ENCODE data around the gene EXOC3L1.

The EXOC3L1 gene

DNA sequence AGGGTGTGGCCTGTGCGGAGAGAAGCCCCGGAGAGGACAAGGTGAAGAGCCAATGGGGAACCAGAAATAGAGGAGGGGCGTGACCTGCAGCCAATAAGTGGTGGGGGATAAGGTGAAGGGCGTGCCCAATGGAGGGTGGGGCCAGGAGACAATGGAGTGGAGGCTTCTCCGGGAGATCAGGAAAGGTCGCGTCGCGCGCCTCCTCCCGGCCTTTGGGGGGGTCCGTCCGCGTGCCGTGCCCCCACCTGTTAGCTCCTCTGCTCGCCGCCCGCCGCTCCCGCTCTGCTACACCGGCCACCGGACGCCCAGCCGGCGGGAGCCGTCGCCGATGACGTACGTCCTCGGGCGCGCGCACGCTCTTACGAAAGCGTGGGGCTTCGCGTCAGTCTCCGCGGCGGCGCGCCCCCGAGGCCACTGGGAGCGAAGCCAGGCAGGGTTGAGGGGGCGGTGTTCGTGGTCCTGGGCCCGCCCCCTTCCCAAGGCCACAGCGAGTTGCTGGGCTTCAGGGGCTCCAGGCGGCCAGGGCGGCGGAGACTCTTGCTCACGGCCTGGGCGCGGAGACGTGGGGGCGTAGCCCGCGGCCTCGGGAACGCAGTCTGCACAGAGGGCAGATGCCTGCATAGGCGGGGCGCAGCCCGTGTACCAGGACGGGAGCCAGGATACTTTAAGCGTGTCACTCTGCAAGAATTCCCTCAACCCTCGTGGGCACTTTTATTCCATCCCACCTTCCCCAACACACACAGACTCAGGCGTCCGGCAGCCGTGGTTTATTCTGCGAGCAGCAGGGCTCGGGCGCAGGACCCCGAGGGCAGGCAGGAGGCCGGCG lies 6.1 kb downstream of the EXOC3L1 start, which contains the start of gene MATCAP1:
TSS of gene MATCAP1 (minus strand) at position 337 of the 826 bp plus-strand sequence. CDS start 3,353 bp downstream, outside the sequence.
- DNase-seq (ENCODE audit: extremely low read depth in 1 of 2, low read depth in 1 of 2), result peak; percentile 81 to 95

DNA sequence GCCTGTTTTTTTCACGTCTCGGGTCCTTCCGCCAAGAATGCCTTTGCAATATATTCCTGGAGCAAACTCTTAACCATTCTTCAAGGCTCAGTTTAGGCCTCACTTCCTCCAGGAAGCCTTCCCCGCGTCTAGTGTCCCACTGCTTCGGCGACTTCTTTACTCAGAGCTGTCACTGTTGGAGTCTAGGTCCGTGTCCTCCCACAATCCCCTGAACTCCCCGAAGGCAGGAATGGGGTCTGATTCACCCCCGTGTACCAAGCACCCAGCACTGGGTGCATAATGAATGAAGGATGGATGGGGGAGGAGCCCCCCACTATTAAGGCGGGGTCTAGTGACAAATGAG lies 6.7 kb downstream of the EXOC3L1 start:
- no peak for DNase-seq (ENCODE audit: extremely low read depth in 1 of 2, low read depth in 1 of 2)

DNA sequence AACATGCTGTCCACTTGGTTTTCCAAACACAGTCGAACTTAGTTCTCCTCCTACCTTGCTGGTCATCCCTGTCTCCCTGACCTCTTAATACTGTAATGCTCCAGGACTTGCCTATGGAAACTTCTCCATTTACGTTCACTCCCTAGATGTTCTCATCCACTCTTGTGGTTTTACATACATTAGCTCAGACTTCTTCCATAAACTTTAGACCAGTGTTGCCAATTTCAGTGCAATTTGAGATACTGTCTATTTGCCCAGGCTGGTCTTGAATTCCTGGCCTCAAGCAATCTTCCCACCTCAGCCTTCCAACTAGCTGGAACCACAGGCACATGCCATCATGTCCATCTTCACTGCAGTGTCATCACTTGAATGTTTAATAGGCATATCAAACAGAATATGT lies 7.6 kb downstream of the EXOC3L1 start:
- DNase-seq (ENCODE audit: extremely low read depth in 1 of 2, low read depth in 1 of 2), result no peak

DNA sequence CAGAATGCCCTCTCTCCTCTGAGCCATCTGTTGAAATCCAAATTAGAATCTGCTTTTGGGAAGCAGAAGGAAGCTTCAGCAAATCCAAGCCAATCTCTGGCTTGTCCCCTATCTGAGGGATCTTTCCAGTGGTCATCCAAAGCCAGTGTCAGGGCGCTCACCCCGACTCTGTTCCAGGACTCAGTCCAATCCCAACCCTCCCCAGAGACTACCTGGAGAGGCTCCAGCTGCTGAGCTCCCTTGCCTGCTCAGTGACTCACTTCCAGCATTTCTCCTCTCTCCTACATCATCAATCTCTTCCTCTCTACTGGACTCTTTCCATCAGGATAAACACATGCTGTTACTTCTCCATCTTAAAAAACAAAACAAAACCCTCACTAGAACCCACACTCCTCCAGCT lies 8.6 kb downstream of the EXOC3L1 start:
- DNase-seq (ENCODE audit: extremely low read depth in 1 of 2, low read depth in 1 of 2), result no peak

DNA sequence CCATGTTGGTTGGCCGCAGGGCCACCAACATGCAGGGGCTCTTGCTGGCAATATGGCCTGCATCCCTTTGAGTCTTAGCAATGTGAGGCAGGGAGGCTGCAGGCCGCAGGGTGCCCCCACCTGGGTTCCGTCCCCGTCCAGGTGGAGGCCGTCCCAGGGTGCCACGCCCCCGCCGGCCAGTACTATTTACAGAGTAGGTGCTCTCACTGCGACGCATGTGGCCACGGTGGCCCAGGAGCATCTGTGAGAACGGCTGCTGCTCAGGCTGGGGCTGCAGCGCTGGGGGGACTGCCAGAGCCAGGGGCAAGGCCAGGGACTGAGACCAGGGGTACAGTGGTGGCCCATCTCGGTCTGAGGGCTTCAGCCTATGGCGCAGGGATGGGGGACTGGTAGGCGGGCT lies 9.8 kb downstream of the EXOC3L1 start:
- no peak for DNase-seq (ENCODE audit: extremely low read depth in 1 of 2, low read depth in 1 of 2)

DNA sequence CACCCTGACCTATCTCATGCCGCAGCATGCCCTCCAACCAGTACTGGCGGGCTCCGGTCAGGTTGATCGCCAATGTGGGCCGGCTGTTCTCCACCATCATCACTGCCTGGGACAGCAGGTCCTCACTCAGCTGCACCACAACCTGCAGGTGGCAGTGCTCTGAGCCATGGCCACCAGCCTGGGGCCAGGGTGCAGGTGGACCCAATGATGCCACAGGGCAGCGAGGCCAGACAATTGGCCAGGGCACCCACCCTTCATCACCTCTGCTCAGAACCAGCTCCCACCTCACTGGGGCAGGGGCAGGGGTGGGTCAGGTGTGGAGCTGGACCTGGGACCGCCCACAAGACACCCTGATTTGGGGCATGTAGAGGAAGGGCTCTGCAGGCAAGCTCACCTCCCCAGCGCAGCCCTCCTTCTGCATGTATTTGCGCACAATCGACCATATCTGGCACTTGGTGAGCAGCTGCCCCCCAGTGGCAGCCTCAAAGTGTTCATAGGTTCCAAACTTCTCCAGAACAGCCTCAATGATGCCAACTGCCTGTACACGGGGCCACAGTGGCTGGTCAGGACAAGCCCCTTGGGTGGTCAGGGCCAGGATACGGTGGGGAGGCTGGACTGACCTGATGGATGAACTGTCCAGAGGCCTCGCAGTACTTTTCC lies 10.4 kb downstream of the EXOC3L1 start:
- DNase-seq (ENCODE audit: extremely low read depth in 1 of 2, low read depth in 1 of 2), result no peak

DNA sequence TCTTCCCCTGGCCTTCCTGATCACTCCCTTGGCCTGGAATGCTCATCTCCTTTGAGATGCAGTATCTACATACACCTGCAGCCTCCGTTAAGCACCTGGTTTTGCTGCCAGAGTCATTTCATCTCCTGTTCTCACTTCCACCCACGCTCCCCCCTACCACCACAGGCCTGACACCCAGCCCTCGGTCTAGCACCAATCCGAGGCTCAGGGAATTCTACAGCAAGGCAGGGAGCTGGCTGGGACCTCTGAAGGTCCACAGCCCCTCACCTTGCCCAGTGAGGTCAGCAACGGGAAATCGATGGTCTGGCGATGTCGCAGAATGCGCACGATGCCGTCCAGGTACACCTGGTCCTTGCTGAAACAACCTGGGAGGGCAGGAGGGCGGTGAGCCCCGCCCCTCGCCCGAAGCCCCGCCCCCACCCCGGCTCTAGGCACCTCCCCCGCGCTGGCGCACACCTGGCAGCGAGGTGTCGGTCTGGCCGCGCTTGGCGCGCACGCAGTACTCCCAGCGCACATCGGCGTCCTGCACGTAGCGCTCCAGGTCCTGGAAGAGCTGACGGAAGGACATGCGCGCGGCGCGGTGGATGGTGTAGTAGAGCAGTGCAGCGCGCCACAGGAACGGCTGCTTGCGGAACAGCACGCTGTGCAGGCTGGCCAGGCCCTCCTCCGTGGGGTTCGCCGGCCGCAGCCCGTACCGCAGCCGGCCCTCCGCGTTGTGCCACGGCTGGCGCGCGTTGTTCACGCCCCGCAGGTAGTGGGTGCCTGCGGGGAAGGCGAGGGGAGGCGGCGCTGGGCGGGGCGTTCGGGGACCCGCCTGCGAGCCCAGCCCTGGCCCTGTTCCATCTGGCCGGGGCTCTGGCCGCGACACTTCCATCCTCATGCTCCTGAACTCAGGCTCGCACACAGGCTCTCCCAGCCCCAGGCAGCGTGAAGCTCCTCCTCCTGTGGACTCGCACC lies 11.9 kb downstream of the EXOC3L1 start:
- DNase-seq (ENCODE audit: extremely low read depth in 1 of 2, low read depth in 1 of 2), result no peak

DNA sequence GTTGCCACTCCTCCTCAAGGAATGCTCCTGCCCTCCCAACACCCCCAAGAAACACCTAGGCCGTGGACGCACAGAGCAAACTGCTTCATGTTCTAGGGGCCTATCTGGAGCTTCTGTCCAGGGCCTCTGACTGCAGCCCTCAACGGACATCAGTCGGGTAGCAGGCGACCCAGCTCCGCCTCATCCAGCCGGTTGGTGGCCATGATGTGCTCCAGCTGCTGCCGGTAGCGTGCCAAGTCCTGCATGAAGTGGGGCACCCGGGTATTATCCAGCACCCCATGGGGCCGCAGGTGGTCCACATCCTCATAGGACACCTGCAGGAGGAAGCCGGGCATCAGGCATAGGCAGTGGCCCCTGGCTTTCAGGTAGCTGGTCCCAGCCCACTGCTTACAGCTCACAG lies 13.3 kb downstream of the EXOC3L1 start:
- DNase-seq (ENCODE audit: extremely low read depth in 1 of 2, low read depth in 1 of 2), result no peak

DNA sequence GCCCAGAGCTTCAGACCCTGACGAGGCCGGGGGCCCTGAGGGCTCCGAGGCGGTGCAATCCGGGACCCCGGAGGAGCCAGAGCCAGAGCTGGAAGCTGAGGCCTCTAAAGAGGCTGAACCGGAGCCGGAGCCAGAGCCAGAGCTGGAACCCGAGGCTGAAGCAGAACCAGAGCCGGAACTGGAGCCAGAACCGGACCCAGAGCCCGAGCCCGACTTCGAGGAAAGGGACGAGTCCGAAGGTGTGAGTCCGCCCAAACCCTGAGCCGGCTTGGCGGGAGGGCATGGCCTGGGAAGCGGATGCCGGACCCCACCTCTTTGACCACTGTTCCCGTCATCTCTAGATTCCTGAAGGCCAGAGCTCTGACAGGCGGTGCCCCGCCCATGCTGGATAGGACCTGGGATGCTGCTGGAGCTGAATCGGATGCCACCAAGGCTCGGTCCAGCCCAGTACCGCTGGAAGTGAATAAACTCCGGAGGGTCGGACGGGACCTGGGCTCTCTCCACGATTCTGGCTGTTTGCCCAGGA lies 15.2 kb downstream of the EXOC3L1 start:
- DNase-seq (ENCODE audit: extremely low read depth in 1 of 2, low read depth in 1 of 2), result no peak

DNA sequence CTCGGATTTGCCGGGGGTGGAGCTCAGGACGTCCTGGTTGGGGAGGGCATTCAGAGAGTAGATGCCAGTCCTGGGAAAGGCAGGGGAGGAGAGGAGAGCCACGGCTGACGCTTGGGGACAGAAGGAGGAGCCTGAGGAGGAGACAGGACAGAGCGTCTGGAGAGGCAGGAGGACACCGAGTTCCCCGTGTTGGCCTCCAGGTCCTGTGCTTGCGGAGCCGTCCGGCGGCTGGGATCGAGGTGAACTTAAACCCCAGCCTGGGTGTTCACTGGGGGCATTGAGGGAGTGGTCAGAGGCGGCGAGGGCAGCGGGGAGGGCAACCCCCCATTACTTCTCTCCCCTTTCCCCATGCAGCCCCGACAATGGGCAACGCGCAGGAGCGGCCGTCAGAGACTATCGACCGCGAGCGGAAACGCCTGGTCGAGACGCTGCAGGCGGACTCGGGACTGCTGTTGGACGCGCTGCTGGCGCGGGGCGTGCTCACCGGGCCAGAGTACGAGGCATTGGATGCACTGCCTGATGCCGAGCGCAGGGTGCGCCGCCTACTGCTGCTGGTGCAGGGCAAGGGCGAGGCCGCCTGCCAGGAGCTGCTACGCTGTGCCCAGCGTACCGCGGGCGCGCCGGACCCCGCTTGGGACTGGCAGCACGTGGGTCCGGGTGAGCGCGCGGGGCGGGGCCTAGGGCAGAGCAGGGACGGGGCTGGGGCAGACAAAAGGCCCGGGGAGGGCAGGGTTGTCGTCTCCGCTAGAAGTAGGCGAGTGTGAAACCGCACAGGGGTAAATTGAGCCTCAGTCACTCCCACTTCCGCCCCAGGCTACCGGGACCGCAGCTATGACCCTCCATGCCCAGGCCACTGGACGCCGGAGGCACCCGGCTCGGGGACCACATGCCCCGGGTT lies 15.9 kb downstream of the EXOC3L1 start:
- peak in 1 of 2 donors; percentile 51 for DNase-seq (ENCODE audit: extremely low read depth in 1 of 2, low read depth in 1 of 2)

DNA sequence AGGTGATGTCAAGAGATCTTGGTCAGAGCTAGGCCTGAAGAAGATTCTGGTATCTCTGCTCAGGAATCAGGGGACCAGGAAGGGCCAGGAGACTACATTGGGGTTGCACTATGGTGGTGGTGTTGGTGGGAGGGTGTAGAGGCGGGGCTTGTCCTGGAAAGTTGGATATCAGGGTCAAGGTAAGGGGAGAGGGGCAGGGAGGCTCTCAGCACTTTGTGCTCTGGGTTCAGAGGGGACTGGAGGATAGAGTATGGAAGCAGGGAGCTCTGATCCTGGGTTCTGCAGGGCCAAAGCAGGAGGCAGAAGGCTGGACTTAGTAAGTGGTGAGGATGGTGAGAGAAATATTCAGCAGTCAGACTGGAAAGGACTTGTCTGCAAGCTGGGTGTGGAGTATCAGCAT lies 16.6 kb downstream of the EXOC3L1 start:
- no peak for DNase-seq (ENCODE audit: extremely low read depth in 1 of 2, low read depth in 1 of 2)

DNA sequence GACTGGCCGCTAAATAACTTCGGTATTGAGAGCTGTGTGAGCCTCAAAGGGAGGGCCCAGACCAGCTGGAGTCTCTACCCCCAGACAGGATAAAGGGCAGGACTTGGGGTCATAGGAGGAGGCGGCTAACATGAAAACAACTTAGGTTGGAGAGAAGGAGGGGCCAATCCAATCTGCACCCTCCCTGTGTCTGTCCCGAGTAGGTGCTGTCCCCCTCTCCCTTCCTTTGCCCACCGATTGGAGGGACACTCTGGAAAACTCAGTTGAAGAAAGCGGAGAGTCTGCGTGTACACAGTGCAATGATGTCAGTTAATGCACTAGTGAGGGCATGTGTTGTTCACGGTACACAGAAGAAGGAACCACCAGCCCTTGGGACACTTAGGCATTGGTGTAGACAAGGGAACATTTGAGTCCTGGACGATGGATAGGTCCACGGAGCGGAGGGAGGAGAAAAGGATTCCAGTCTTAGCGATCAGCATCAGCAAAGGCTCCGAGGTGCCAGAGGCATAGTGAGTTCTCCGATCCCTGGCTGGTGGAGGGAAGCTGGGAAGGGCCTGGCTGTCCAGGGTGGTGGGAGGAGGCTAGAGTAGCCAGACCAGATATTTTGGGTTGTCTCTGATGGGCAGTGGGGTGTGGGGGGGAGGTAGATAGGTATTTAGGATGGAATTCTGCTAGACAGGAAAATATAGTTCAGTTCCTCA lies 18.8 kb downstream of the EXOC3L1 start:
- DNase-seq (ENCODE audit: extremely low read depth in 1 of 2, low read depth in 1 of 2), result no peak

DNA sequence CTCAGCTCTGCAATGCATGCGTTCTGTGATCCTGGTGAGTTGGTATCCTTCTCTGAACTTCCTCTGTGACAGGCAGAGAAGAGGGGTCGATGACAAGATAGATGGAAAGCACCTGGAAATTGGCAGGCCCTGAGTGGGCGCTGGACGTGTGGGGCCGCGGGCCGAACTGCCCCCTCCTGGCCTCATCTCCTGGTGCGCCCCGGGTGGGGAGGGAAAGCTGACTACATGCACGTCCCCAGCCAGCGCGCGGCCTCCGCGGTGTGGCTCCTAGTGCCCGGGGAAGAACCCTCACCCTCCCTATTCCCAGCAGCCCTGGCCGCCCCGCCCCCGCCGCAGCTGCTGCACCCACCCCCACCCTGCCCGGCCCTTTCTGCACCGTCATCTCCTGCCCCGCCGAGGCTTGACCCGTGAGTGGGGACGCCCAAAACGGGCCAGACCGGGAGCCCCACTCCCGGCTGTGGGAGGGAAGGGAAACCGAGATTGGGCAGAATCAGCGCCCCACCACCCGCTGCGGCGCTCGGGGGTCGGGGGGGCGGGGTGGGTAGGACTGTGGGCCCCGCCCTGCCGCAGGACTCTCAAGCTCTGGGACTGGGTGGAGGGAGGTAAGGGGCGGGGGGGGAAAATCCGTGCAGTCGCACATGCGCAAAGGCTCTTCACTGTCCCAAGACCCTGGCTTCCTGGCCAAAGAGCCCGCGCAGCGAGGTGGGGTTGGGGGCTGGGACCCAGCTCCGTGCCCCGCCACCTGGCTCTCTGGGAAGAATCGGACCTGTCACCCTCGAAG lies 19.6 kb downstream of the EXOC3L1 start, which contains the start of gene NOL3:
TSS of gene NOL3 (plus strand) at position 371 of the 781 bp plus-strand sequence.
- DNase-seq (ENCODE audit: extremely low read depth in 1 of 2, low read depth in 1 of 2), result peak in 1 of 2 donors; percentile 57

DNA sequence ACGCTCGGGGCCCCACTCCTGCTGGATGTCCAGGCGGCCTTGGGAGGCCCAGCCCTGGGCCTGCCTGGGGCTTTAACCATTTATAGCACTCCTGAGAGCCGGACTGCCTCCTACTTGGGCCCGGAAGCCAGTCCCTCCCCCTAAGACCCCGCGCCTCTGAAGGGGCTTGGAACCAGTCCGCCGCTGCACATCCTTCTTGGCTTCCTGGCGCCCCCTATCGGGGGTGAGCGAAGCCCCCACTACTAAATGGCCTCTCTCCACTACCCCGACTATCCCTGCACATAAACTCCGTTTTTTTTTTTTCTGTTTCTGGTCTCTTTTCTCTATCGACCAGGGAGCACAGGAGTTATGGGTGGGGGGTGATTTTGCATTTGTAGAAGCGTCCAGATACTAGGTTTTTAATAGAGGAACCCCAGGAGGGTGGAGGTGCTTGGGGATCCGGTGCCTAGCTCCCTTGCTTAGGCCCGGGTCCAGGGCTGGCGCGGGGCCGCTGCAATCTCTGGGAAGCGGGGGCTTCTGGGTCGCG lies 20.2 kb downstream of the EXOC3L1 start:
- no peak for DNase-seq (ENCODE audit: extremely low read depth in 1 of 2, low read depth in 1 of 2)

DNA sequence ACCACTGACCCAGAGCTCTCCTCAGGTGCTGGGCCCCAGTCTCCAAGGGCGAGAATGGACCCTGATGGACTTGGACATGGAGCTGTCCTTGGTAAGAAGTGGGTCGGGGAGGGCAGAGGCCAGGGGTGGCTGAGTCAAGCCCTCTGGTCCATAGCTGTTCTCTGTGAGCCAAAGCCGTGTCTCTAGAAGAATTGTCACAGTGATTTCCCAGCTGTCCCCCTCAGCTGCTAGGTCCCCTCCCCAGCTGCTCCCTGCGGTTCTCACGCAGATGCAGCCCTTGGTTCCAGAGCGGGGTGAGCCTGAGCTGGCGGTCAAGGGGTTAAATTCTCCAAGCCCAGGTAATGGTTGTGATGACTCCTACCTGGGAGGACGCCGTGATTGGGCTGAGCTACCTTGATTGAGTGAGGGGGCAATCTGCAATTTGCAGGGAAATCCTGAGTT lies 20.9 kb downstream of the EXOC3L1 start:
- no peak for DNase-seq (ENCODE audit: extremely low read depth in 1 of 2, low read depth in 1 of 2)

DNA sequence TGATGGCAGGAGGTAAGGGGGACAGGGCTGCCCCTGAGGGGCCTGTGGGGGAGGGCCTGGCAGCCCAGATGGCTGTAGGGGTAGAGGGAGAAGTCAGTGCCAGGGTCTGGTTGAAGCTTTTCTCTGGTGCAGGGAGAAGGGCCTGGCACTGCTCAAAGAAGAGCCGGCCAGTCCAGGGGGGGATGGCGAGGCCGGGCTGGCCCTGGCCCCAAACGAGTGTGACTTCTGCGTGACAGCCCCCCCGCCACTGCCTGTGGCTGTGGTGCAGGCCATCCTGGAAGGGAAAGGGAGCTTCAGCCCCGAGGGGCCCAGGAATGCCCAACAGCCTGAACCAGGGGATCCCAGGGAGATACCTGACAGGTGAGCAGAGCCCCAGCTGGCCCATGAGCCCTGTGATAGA lies 22.3 kb downstream of the EXOC3L1 start:
- no peak for DNase-seq (ENCODE audit: extremely low read depth in 1 of 2, low read depth in 1 of 2)

DNA sequence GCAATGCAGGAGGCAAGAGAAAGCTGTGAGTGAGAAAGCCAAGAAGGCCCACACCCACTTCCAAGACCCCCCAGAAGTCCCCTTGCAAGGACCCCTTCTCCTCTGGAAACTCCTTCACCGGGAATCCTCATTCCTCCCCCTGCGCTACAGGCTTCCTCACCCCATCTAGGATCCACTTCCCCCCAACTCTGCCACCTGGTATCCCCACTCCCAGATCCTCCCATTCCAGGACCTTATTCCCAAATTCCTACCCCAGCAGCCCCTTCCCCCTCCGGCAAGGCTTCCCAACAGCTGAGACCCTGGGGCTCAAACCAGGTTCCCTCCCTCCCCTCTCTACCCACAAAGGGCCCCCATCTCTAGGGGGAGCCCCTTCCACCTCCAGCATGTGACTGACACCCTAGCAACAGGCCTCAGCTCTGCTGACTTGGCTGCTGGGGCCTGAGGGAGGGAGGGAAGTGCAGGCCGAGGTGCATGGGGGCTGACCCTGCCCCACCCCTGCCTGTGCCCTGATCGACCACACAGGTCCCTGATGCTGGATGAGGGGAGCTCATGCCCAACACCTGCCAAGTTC lies 23.3 kb downstream of the EXOC3L1 start:
- DNase-seq (ENCODE audit: extremely low read depth in 1 of 2, low read depth in 1 of 2), result no peak

DNA sequence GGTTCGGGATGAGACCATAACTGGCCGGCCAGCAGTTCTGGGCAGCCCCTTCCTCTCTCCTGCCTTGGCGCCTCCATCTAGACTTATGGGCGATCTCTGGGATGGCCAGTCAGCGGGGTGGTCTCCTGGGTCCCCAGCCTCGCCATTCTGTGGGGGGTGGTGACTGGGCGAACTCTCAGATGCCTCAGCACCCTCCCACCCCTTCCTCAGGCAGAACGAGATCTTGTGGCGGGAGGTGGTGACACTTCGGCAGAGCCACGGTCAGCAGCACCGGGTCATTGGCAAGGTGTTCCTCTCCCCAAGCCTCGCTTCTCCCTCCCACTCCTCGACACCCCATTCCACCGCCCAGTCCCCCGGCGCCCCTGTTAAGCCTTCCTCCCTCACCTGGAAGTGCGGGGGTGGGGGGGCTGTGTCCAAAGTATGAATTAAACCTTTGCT lies 23.8 kb downstream of the EXOC3L1 start:
- DNase-seq (ENCODE audit: extremely low read depth in 1 of 2, low read depth in 1 of 2), result no peak
